Effector CD4-positive, alpha-beta T cell (primary cell): ENCODE results near the gene RBM18.

Experiments used
- DNase-seq: peaks from one replicate; pipeline ENCODE4 v3.0.0-alpha.2; 2020

Gene RBM18

GRCh38 chr9:122221183-122221811, 43.3 kb downstream of the RBM18 start:
- DNase-seq, result no peak

DNA sequence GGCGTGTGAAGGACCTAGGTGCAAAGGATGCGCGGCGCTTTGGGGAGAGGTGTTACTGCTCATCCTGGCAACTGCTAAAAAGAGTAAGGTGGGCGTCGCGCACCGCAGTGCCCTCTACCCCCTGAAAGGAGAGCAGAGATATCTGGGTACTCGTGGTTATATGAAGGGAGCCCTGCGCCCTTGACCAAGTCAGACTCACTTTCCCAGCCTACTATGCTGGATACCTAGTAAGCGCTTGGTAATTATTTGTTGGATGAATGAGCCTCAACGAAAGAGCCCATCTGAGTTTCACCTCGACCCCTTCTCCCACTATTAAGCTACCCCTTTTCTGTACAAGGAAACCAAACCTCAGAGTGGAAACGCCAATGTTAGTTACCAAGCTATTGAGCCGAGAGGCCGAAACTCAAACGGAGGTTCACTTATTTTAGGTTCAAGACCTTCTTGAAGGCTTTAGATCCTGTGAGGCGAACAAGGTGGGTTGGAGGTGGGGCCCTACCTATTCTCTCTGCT, 43.9 kb downstream of the RBM18 start:
- no peak for DNase-seq

DNA sequence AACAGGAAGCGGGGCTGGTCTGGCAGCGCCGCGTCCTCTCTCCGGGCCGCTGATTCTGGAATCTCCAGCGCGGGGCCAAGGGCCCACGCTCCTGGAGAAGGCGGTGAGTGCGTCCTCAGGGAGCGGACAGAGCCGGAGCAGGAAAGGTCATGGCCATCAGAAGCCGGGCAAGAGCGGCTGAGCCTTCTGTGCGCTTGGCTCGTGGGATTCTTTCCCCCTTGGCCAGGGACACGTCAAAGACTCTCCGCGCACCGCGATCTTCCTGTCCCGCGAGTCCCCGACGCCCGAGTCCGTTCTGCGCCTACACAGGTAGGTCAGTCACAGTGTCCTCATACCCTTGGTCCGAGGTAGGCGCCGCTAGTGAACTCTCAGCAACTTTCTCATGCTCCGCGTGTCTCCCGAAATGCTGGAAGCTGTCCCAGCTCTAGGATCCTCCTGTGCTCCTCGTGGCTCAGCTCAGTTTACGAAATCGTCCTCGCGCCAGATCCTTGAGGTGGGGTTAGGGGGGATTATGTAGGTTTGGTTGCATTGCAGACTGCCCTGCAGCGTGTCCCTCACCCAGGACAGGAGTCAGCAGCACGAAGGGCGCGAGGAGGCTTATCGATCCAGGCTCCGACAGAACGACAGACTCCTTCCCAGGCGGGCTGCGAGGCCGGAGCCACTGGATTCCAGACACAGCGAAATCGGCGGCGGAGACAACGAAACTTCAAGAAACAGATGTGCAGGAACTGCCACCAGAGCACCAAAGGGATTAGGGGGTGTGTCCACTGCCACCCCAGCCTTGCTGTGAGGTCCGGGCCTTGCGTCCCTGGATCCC, 44.6 kb downstream of the RBM18 start:
- no peak for DNase-seq

DNA sequence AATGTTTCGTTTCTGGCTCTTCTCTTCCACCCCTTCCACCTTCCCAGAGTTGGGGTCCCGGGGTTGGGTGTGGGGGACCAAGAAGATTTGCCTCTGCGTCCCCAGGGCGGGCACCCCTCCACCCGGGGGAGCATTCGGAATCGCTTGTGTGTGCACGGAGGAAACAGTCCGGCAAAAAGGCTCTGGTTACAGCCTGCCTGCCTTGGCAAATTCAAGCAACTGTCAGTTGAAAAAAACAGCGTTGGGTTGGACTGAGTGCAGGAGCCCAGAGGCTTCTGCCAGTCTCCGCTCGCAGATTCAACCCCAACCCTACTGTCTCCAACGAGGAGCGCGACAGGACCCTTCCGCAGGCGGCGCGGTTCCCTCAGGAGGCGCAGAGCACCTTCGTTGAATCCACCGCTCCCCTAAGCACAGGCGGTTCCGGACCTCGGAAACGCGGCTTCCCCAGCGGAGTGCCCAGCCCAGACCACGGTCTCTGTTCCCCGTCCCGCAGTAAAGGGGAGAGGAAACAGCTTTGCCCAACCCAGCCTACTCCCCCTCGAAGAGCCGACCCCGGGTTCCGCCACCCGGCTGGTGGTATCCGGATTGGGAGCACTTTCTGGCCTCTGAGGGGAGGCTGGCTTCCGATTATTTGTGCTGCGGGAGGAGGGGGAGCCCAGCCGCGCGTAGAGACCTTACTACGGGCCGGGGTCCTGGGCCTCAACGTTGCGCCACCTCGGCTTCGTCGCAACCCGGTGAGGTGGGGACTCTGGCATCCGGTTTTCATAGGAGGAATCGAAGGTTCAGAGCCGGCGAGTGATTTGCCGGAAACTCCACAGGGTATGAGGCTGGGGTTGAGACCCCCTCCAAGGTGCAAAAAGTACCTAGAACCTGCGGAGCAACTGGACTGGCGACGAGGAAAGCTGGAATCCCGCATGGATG, 45.4 kb downstream of the RBM18 start:
- DNase-seq, result no peak

- DNase-seq, result no peak
Measured at GRCh38 chr9:122218071-122218934, 46.3 kb downstream of the RBM18 start.

GRCh38 chr9:122217640-122218039, 47.0 kb downstream of the RBM18 start:
- DNase-seq, result no peak

- no peak for DNase-seq
Measured at GRCh38 chr9:122216798-122217418, 47.7 kb downstream of the RBM18 start.

DNA sequence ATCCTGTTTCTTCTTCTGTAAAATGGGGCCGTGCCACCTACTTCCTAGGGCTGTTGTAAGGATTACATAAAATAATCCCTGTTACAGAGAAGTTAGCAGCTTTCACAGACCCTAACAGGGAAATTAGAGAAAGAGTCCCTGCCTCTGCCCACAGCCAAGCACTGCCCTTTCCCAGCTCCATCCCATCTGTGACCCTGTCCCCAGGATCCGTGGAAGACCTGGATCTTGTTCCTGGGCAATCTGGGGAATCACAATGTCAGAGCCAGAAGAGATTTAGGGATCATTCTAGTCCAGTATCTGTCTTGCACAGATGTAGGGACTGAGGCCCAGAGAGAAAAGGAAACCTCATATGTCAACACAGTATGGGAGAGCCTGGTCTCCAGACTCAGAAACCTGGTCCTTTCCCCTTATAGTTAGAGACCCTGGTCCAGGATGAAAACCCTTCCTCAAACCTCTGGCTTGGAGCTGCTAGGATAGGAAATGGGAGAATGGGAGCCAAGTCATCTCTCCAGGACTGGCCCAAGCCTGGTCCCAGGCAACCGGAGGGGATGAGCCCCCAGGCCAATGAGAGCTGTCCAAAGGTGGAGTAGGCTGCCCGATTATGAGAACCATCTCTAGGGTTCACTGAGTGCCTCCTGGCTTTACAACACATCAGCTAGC, 48.4 kb downstream of the RBM18 start:
- DNase-seq, result no peak

DNA sequence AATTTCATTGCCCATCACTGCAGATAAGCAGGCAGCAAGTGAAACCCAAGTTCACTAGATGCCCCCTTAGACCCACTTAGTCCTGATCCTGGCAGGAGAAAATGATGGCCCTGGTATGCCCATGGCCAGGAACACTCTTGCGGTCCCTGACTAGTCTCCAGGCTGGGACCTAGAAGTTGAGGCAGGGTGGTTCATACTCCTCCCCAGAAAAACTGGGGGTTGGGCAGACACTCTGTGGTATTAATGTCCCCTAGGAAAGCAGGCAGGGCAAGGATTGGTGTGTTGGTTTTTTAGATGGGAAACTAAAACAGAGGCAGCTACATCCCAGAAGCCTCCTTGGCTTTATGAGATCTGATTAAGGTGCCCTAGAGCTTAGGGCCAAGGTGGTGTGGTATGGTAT, 49.0 kb downstream of the RBM18 start:
- DNase-seq, result no peak

- DNase-seq, result no peak
Measured at GRCh38 chr9:122214507-122214906, 50.1 kb downstream of the RBM18 start.

- DNase-seq, result no peak
Measured at GRCh38 chr9:122213589-122214413, 50.8 kb downstream of the RBM18 start.

DNA sequence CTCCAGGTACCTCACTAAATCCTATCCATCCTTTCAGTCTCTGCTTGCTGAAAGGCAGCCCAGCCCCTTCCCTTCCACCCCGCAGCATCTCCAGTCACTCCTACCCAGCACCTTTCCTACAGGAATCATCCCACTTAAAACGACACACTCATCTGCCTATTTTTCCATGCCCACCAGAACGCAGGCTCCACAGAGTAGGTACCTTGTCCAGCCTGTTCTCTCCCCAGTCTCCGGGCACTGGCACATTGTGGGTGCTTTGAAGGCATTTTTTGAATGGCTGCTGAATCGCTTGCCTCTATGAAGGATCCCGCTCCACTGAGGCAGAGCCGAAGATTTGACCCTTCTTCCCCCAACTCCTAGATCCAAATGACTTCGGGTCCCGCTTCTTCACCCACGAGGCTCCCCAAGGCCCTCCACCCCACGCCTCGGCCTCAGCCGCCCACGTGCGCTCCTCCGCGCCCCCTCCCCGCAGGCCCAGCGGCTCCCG, 51.5 kb downstream of the RBM18 start:
- no peak for DNase-seq

- no peak for DNase-seq
Measured at GRCh38 chr9:122212473-122213004, 52.1 kb downstream of the RBM18 start.

- no peak for DNase-seq
Measured at GRCh38 chr9:122209451-122209850, 55.2 kb downstream of the RBM18 start.

DNA sequence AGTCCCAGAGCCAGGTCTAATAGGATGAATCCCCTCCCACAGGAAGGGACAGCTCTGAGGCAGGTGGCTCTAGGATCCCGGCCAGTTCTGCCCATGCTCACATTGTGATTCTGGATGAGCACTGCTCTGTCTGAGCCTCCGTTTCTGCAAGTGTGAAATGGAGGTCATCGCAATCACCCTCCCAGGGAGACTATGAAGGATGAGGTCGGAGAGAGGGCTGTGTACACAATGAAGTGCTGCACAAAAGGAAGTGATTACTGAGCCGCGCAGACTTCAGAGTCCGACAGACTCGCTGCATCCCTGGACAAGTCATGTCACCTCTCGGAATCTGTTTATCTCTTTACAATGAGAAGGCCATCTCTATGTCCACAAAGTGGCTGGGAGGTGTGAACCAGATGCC, 57.5 kb downstream of the RBM18 start:
- no peak for DNase-seq

DNA sequence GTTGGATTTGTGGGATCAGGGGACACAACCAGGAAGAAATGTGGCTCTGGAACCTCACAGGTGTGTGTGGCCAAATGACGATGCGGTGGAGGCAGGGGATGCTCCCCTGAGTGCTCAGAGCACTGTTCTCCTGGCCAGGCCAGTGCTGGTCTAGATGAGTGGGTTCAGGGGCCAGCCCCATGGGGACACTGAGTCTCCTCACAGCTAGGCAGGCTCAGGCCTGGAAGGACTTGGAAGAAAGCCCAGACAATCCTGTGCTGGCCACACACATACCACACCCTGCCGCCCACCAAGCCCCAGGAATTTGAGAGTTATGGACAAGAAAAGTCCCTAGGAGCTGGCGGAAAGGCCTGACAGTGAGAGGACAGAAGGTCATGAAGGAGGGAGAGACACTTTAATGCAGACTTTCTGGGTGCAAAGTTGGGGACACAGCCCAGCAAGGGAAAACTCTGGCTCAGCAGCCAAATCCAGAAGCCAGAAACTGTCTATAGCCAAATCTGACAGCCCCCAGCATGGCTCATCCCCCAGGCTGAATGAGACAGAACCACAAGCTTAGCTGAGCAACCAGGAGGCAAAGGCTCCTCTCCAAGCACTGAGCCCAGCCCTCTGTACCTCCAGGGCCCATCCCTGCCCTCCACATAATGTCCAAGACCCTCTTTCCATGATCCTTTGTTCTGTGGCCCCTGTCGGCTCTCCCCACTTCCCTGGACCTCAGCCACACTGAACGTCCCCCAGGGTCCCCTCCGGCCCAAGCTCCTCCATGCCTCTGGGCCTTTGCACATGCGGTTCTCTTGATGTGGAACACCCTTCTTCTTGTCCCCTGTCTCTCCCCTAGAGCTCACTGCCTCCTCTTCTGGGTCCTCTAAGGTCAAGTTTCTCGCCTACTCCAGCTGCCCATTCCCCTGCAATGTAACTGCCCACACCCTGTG, 58.3 kb downstream of the RBM18 start:
- DNase-seq, result no peak

GRCh38 chr9:122205176-122205575, 59.5 kb downstream of the RBM18 start:
- no peak for DNase-seq

DNA sequence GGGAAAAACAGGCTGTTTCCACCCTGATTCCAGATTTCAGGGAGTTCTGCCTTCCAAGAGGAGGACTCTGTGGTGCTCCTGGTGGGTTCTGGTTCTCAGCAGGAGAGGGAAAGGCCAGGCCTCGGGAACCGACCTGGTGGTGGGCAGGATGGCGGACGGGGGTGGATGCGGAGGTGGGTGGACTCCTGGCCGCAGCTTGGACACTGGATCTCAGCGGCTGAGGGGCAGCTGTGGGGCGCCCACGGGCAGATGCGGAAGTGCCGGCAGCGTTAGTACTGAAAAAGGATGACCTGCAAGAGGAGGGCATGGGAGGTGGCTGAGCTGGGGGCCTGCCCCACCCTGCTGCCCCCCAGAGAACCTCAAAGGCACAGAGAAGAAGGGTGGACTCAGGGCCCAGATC, 60.1 kb downstream of the RBM18 start:
- DNase-seq, result no peak

- DNase-seq, result no peak
Measured at GRCh38 chr9:122204055-122204454, 60.6 kb downstream of the RBM18 start.
